ENCODE results near the gene KLHL12. TPM values are rescaled to one million over a fixed set of nuclear protein-coding genes. Genes with fewer than 3 reads are reported as not detected.

The KLHL12 gene
- total RNA-seq, 1 experiment from 2014 or later: 33.8 TPM

DNA sequence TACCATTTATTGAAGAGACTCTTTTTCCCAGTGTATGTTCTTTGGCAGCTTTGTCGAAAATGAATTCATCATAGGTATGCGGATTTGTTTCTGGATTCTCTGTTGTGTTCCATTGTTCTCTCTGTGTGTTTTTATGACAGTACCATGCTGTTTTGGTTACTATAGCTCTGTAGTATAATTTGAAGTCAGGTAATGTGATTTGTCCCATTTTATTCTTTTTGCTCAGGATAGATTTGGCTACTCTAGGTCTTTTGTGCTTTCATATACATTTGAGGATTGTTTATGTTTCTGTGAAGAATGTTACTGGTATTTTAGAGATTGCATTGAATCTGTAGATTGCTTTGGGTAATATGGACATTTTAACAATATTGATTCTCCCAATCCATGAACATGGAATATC is 5.4 kb upstream of the KLHL12 start:
- H3K9me3 ChIP-seq (ENCODE audit: control insufficient read depth in 1 of 2, insufficient read depth in 1 of 2, low read depth in 1 of 2, low read length in 2 of 2): no peaks in the 10 kb centered on the region

More for the DNA sequence above, 5.4 kb upstream of the KLHL12 start:
- H3K9ac ChIP-seq (ENCODE audit: low read length): no peak overlapping the region
- H3K36me3 ChIP-seq (ENCODE audit: control insufficient read depth in 1 of 2, insufficient read depth in 2 of 2, low read length in 2 of 2): no peaks in the 10 kb centered on the region
- no peak overlapping the region for H3K4me3 ChIP-seq (replicated peaks in 1 of 2; ENCODE audit: low read depth in 1 of 2, low read length in 2 of 2)
- no peaks in the 10 kb centered on the region for H3K27me3 ChIP-seq (ENCODE audit: insufficient read depth, low read length)
- CTCF ChIA-PET: no interaction called here
- TF ChIP-seq, protein P1, sequence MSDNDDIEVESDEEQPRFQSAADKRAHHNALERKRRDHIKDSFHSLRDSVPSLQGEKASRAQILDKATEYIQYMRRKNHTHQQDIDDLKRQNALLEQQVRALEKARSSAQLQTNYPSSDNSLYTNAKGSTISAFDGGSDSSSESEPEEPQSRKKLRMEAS (IDR thresholded peaks at IDR 0.05): no peak
- TF ChIP-seq, protein P2, sequence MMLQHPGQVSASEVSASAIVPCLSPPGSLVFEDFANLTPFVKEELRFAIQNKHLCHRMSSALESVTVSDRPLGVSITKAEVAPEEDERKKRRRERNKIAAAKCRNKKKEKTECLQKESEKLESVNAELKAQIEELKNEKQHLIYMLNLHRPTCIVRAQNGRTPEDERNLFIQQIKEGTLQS (IDR thresholded peaks at IDR 0.05): no peak
- TF ChIP-seq POLR2AphosphoS5 (IDR thresholded peaks at IDR 0.05; ENCODE audit: low read depth, low read length) (no peak), EGR1 (IDR thresholded peaks at IDR 0.05; ENCODE audit: low read depth) (no peak), TCF7L2 (IDR thresholded peaks at IDR 0.05; ENCODE audit: borderline replicate concordance, extremely low read depth, insufficient read depth, insufficient read length) (no peak), SP1 (IDR thresholded peaks at IDR 0.05; ENCODE audit: low read depth) (no peak), JUND (IDR thresholded peaks at IDR 0.05) (no peak), SIN3A (IDR thresholded peaks at IDR 0.05; ENCODE audit: low read depth) (no peak), SRF (IDR thresholded peaks at IDR 0.05; ENCODE audit: low read depth) (no peak), EZH2 (IDR thresholded peaks at IDR 0.05) (no peak)
- TF ChIP-seq, protein P3, sequence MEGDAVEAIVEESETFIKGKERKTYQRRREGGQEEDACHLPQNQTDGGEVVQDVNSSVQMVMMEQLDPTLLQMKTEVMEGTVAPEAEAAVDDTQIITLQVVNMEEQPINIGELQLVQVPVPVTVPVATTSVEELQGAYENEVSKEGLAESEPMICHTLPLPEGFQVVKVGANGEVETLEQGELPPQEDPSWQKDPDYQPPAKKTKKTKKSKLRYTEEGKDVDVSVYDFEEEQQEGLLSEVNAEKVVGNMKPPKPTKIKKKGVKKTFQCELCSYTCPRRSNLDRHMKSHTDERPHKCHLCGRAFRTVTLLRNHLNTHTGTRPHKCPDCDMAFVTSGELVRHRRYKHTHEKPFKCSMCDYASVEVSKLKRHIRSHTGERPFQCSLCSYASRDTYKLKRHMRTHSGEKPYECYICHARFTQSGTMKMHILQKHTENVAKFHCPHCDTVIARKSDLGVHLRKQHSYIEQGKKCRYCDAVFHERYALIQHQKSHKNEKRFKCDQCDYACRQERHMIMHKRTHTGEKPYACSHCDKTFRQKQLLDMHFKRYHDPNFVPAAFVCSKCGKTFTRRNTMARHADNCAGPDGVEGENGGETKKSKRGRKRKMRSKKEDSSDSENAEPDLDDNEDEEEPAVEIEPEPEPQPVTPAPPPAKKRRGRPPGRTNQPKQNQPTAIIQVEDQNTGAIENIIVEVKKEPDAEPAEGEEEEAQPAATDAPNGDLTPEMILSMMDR (IDR thresholded peaks at IDR 0.05 in 2 of 3, conservative IDR thresholded peaks at IDR 0.05 in 1 of 3; ENCODE audit: borderline replicate concordance in 1 of 3, insufficient read depth in 1 of 3, low read depth in 2 of 3, low read length in 2 of 3): no peak
- TF ChIP-seq, protein P4, sequence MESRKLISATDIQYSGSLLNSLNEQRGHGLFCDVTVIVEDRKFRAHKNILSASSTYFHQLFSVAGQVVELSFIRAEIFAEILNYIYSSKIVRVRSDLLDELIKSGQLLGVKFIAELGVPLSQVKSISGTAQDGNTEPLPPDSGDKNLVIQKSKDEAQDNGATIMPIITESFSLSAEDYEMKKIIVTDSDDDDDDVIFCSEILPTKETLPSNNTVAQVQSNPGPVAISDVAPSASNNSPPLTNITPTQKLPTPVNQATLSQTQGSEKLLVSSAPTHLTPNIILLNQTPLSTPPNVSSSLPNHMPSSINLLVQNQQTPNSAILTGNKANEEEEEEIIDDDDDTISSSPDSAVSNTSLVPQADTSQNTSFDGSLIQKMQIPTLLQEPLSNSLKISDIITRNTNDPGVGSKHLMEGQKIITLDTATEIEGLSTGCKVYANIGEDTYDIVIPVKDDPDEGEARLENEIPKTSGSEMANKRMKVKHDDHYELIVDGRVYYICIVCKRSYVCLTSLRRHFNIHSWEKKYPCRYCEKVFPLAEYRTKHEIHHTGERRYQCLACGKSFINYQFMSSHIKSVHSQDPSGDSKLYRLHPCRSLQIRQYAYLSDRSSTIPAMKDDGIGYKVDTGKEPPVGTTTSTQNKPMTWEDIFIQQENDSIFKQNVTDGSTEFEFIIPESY (IDR thresholded peaks at IDR 0.05; ENCODE audit: extremely low read depth, insufficient replicate concordance, low read length): no peak
- peaks cover 0 to 7% of the 10 kb centered on the region in 2 experiments; a peak in 1 of 4 replicates for H3K4me1 ChIP-seq (ENCODE audit: control insufficient read depth in 1 of 2, insufficient read depth in 2 of 2, low read length in 2 of 2)
- H3K4me2 ChIP-seq (ENCODE audit: low read length): no peak overlapping the region
- H2AFZ ChIP-seq (ENCODE audit: low read depth, low read length, poor library complexity, severe bottlenecking): no peak overlapping the region
- no peaks in the 10 kb centered on the region for H4K20me1 ChIP-seq (ENCODE audit: insufficient read depth)
- RAD21 ChIA-PET (ENCODE audit: low non-redundant PET in 1 of 2, low total read pairs in 2 of 2, uncharacterized antibody in 2 of 2, unreplicated experiment in 2 of 2): no interaction called here
- no TSS peak for BruUV-seq (replicated peaks)
- no peaks in the 10 kb centered on the region for H3K79me2 ChIP-seq (ENCODE audit: insufficient read depth, low read length)
- ATAC-seq: no peak
- no peak for DNase-seq (ENCODE audit: low read depth, low spot score)
- H3K9me2 ChIP-seq (ENCODE audit: insufficient read depth): no peaks in the 10 kb centered on the region
- POLR2A ChIA-PET: no interaction called here
- no peak overlapping the region for H3K27ac ChIP-seq (ENCODE audit: low read depth, low read length)
- intact Hi-C loops (cut with micrococcal nuclease): no loop called here
